Kidney (tissue), 14 donors: ENCODE results near the gene ERC2. TPM values are rescaled to one million over a fixed set of nuclear protein-coding genes. Genes with fewer than 3 reads are reported as not detected.
A peak's percentile ranks its signal among the peaks of the same experiment; 100 is the strongest.

ENCODE experiments used
- DNase-seq, 5 donors: peaks; one replicate each; pipeline ENCODE4 v3.0.0-alpha.2; 2013 to 2020
- FAIRE-seq: peaks from 2 replicates; lab custom pipeline; 2012; peaks lifted over from hg19 to GRCh38; lab: Jason Lieb, UNC
- H3K27ac ChIP-seq, 2 donors: one replicate each; pipeline ENCODE4 v1.7.0; 2013; ENCODE audit warnings: low read depth in 2 of 2, low read length in 2 of 2, inconsistent platforms in 1 of 2
- H3K27me3 ChIP-seq: one replicate; pipeline ENCODE4 v1.7.1; 2013; ENCODE audit warnings: low read length, inconsistent platforms; ENCODE audit not compliant: control insufficient read depth, insufficient read depth
- H3K36me3 ChIP-seq, 3 donors: one replicate each; pipeline versions ENCODE4 v1.7.0 to v1.7.1; 2013; ENCODE audit warnings: low read length in 3 of 3, control low read depth in 1 of 3, inconsistent platforms in 1 of 3; ENCODE audit not compliant: insufficient read depth in 3 of 3, control insufficient read depth in 2 of 3
- H3K4me1 ChIP-seq, 3 donors: one replicate each; pipeline versions ENCODE4 v1.7.0 to v1.7.1; 2013; ENCODE audit warnings: low read length in 3 of 3, inconsistent platforms in 1 of 3, low read depth in 1 of 3; ENCODE audit not compliant: control insufficient read depth in 2 of 3, insufficient read depth in 2 of 3
- H3K4me3 ChIP-seq, 3 donors: one replicate each; pipeline versions ENCODE4 v1.7.0 to v1.8.1; 2013; ENCODE audit warnings: low read length in 3 of 3, control low read depth in 1 of 3, inconsistent platforms in 1 of 3
- H3K9ac ChIP-seq, 3 donors: one replicate each; pipeline versions ENCODE4 v1.7.0 to v1.7.1; 2013; ENCODE audit warnings: low read length in 3 of 3, control low read depth in 1 of 3, inconsistent platforms in 1 of 3
- H3K9me3 ChIP-seq, 3 donors: one replicate each; pipeline versions ENCODE4 v1.7.0 to v1.7.1; 2013; ENCODE audit warnings: low read length in 3 of 3, control low read depth in 1 of 3, inconsistent platforms in 1 of 3; ENCODE audit not compliant: control insufficient read depth in 2 of 3, insufficient read depth in 1 of 3
- CTCF ChIP-seq: IDR thresholded peaks from 3 replicates; pipeline ENCODE4 v1.5.1; 2012; ENCODE audit warnings: mild to moderate bottlenecking, moderate library complexity, borderline replicate concordance; ENCODE audit not compliant: insufficient read depth; ENCODE audit errors: extremely low read depth
- intact Hi-C: fragments of 100-400 bp; cut with DNase I; formaldehyde crosslinking; loops from one replicate; pipeline ENCODE4 v1.11.1; 2022
- polyA plus RNA-seq: library from polyadenylated mRNA; stranded (reverse); fragments of 350-450 nt; fragmentation: Illumina TruSeq; extraction: RNeasy Lipid Tissue Mini Kit (QIAGEN cat#74804); gene quantifications from one replicate; pipeline ENCODE4 v1.2.3, GENCODE V29; 2014; ENCODE audit warnings: low read depth, low replicate concordance; ENCODE audit not compliant: insufficient read depth
- total RNA-seq: library from RNA; stranded (reverse); fragmentation: NEBNext Ultra II Directional; extraction: Animal tissue kit (Norgen Biotek cat#: 25700); gene quantifications from one replicate; pipeline ENCODE4 v1.2.1, GENCODE V29; 2021
- donor health status: control.
- donor health status: control.
- donor health status: control.
- donor health status: control.
- donor health status: control.
- donor health status: DM: yes; HTN: yes; CAD: no.
- donor health status: Normal renal cell carcinoma (clear cell type).

ERC2 gene
- total and polyA plus RNA-seq, 2 donors from 2014 or later, result 0.92 to 3.8 TPM

GRCh38 chr3:55489798-55490132, 978.5 kb downstream of the ERC2 start:
- Histone ChIP-seq H3K36me3 (no peaks in the 10 kb centered on the region), H3K9me3 (no peaks in the 10 kb centered on the region), H3K27ac (no peak overlapping the region), H3K4me1 (peaks cover 0 to 15% (median 4%) of the 10 kb centered on the region in 3 donors), H3K9ac (no peak overlapping the region), H3K4me3 (peak overlapping the region in 2 of 3 donors; percentile 17 to 21), H3K27me3 (no peaks in the 10 kb centered on the region)
- intact Hi-C loops, result no loop called here
- FAIRE-seq (no peak), DNase-seq (peak; percentile 52 to 72 (median 63))
- TF ChIP-seq CTCF, result no peak

GRCh38 chr3:55488398-55489055, 979.7 kb downstream of the ERC2 start:
- Histone ChIP-seq H3K27ac (no peak overlapping the region), H3K27me3 (no peaks in the 10 kb centered on the region), H3K36me3 (no peaks in the 10 kb centered on the region), H3K4me3 (peak overlapping the region; percentile 47 to 69 (median 67)), H3K9ac (peak overlapping the region in 2 of 3 donors; percentile 27 to 55), H3K9me3 (no peaks in the 10 kb centered on the region), H3K4me1 (peaks cover 0 to 17% (median 4%) of the 10 kb centered on the region in 3 donors)
- no peak for TF ChIP-seq CTCF
- intact Hi-C loops, result no loop called here
- DNase-seq (peak; percentile 78 to 95 (median 89)), FAIRE-seq (no peak)

- FAIRE-seq (no peak), DNase-seq (peak; percentile 36 to 83 (median 74))
- Histone ChIP-seq H3K4me1 (peaks cover 0 to 18% (median 4%) of the 10 kb centered on the region in 3 donors), H3K9me3 (no peaks in the 10 kb centered on the region), H3K9ac (peak overlapping the region; percentile 17 to 55 (median 51)), H3K4me3 (peak overlapping the region; percentile 67 to 78 (median 69)), H3K27me3 (no peaks in the 10 kb centered on the region), H3K36me3 (no peaks in the 10 kb centered on the region), H3K27ac (no peak overlapping the region)
- intact Hi-C loops, result no loop called here
- TF ChIP-seq CTCF, result no peak
Observed at GRCh38 chr3:55487381-55488241, 980.7 kb downstream of the ERC2 start.
